SU-DHL-6 (cell line): Measurements from ENCODE around the gene ARRB1.

ENCODE experiments used
- CTCF ChIP-seq: fragments of 200-600 bp; sonication (generic); IDR thresholded peaks from one replicate; pipeline ENCODE4 v1.5.1; 2017; ENCODE audit warnings: antibody characterized with exemption, mild to moderate bottlenecking, low read length, moderate library complexity; ENCODE audit not compliant: insufficient read depth, poor library complexity, severe bottlenecking
- EZH2phosphoT487 ChIP-seq: fragments of 200-600 bp; sonication (generic), shearing (Covaris generic); conservative IDR thresholded peaks from 2 replicates; pipeline ENCODE4 v1.6.1; 2018; ENCODE audit warnings: mild to moderate bottlenecking, antibody characterized with exemption, low read length, moderate library complexity, mixed read lengths

- TF ChIP-seq CTCF (no peak), EZH2phosphoT487 (no peak)
Observed at GRCh38 chr11:75269367-75269660, 82.1 kb downstream of the ARRB1 start.
